BLaER1 treated with 17β-estradiol and CSF1 and Interleukin-3, amounts not matched to agents 10 nM and 100 nM (cell line): ENCODE data around the gene GGCT.
A peak's percentile ranks its signal among the peaks of the same experiment; 100 is the strongest.

ENCODE experiments used
- H3K27ac ChIP-seq, 11 experiments: shearing (Covaris generic); formaldehyde crosslinking; 2 replicates each; pipeline ENCODE4 v1.8.1; 2022
- H3K27me3 ChIP-seq, 11 experiments: shearing (Covaris generic); formaldehyde crosslinking; 2 replicates each; pipeline ENCODE4 v1.8.1; 2022
- H3K36me3 ChIP-seq, 11 experiments: shearing (Covaris generic); formaldehyde crosslinking; 2 replicates each; pipeline ENCODE4 v1.8.1; 2022
- H3K4me1 ChIP-seq, 10 experiments: shearing (Covaris generic); formaldehyde crosslinking; 2 replicates each; pipeline ENCODE4 v1.8.1; 2022
- H3K4me2 ChIP-seq, 11 experiments: shearing (Covaris generic); formaldehyde crosslinking; 2 replicates each; pipeline ENCODE4 v1.8.1; 2022
- H3K4me3 ChIP-seq, 10 experiments: shearing (Covaris generic); formaldehyde crosslinking; 2 replicates each; pipeline ENCODE4 v1.8.1; 2022
- H3K9ac ChIP-seq, 11 experiments: shearing (Covaris generic); formaldehyde crosslinking; 2 replicates each; pipeline ENCODE4 v1.8.1; 2022
- H3K9me3 ChIP-seq, 11 experiments: shearing (Covaris generic); formaldehyde crosslinking; replicated peaks in 1 of 11; 2 replicates each; pipeline ENCODE4 v1.8.1; 2022
- H4K20me1 ChIP-seq, 11 experiments: shearing (Covaris generic); formaldehyde crosslinking; 2 replicates each; pipeline ENCODE4 v1.8.1; 2022
- Cebpa-rat ChIP-seq, 11 experiments: shearing (Covaris generic); IDR thresholded peaks; 2 replicates each; pipeline ENCODE4 v1.8.1; 2022

GGCT gene

DNA sequence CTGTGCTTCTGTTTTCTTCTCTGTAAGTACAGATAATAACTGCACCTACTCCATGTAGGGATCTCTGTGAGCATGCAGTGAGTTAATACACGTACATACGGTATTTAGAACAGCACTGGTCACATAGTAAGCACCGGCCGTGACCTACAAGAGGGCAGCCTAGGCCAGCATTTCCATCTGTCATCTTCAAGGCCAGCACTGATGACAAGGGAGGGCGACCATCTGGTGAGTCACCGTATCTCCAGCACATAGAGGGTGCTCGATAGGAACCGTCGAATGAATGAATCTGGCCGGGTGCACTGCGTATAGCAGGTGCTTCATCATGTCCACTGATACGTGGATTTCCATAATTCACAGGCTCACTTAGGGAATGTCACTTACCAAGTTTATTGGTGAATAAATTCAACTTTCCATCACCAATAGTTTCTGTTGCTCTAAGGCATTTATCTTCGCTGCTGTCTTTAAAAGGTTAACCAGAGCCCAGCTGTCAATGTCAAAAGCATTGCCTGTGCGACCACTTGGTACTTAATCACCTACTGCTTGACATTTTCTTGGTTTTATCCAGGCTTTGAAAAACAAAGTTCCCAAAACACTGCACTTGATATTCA, 34.4 kb downstream of the GGCT start:
- Histone ChIP-seq H3K4me1 (peaks cover 73 to 90% (median 85%) of the 10 kb centered on the region in 10 experiments), H3K36me3 (peaks cover 0 to 14% (median 0%) of the 10 kb centered on the region in 11 experiments; a peak in 3 of 22 replicates), H3K4me2 (peak overlapping the region in 10 of 11 experiments; percentile 31 to 75 (median 62); a peak in 19 of 22 replicates), H3K4me3 (no peak overlapping the region), H3K27ac (no peak overlapping the region), H3K9me3 (peaks cover 0 to 8% (median 0%) of the 10 kb centered on the region in 11 experiments; a peak in 1 of 22 replicates), H4K20me1 (peaks cover 0 to 23% (median 11%) of the 10 kb centered on the region in 11 experiments; a peak in 13 of 22 replicates), H3K9ac (no peak overlapping the region; a peak in 1 of 22 replicates), H3K27me3 (no peaks in the 10 kb centered on the region)
- no peak for TF ChIP-seq Cebpa-rat (IDR thresholded peaks at IDR 0.05)

DNA sequence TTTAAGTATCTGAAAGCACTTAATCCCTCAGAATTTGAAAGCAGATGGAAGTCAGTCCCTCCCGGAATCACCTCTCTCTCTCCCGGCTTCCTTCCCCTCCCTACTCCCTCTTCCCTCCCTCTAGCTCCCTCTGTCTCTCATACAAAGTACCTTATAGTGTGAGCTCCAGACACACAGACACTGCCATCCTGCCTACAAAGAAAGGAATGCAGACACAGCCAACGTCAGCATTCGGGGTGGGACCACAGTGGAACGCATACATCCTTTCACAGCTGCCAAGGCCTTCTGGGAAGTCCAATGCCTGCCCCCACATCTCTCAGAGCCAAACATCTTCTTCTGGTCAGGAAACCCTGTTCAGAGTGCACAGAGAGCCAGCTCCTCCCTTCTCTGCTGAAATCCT, 35.3 kb downstream of the GGCT start:
- H3K27me3 ChIP-seq = no peaks in the 10 kb centered on the region
- no peak for TF ChIP-seq Cebpa-rat (IDR thresholded peaks at IDR 0.05)
- no peak overlapping the region for H3K27ac ChIP-seq
- H4K20me1 ChIP-seq = peaks cover 0 to 32% (median 19%) of the 10 kb centered on the region in 11 experiments; a peak in 15 of 22 replicates
- H3K36me3 ChIP-seq = peaks cover 0 to 14% (median 0%) of the 10 kb centered on the region in 11 experiments; a peak in 3 of 22 replicates
- no peak overlapping the region for H3K4me2 ChIP-seq
- no peak overlapping the region for H3K9ac ChIP-seq
- H3K9me3 ChIP-seq = peaks cover 0 to 8% (median 0%) of the 10 kb centered on the region in 11 experiments; a peak in 1 of 22 replicates
- no peak overlapping the region for H3K4me3 ChIP-seq
- peaks cover 73 to 90% (median 85%) of the 10 kb centered on the region in 10 experiments for H3K4me1 ChIP-seq

DNA sequence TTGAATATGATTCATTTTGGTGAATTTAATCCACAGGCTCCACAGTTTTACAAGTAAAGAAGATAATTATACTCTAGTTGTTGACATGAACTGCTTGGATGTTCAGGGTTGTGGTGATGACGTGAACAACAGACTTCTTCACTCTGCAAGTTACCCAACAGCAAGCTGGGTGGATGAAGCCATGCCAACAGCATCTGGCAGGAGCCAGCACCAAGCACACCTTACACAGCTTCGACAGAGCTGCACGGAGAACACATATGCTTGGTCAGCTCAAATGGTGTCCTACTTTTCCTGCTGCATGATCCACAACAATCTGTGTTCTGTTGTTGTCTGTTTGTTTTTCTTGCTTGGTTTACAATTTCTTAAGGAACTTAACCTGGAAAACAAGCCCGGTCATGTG, 35.8 kb downstream of the GGCT start:
- no peaks in the 10 kb centered on the region for H3K27me3 ChIP-seq
- peak overlapping the region in 8 of 11 experiments; percentile 31 to 97 (median 64); a peak in 11 of 22 replicates for H3K4me2 ChIP-seq
- H3K4me3 ChIP-seq = no peak overlapping the region
- H3K4me1 ChIP-seq = peaks cover 76 to 90% (median 85%) of the 10 kb centered on the region in 10 experiments
- H3K36me3 ChIP-seq = peaks cover 0 to 14% (median 0%) of the 10 kb centered on the region in 11 experiments; a peak in 3 of 22 replicates
- H4K20me1 ChIP-seq = peaks cover 0 to 37% (median 23%) of the 10 kb centered on the region in 11 experiments; a peak in 18 of 22 replicates
- no peak for TF ChIP-seq Cebpa-rat (IDR thresholded peaks at IDR 0.05)
- H3K9ac ChIP-seq = no peak overlapping the region
- no peak overlapping the region; a peak in 1 of 22 replicates for H3K27ac ChIP-seq
- peaks cover 0 to 8% (median 0%) of the 10 kb centered on the region in 11 experiments; a peak in 1 of 22 replicates for H3K9me3 ChIP-seq

DNA sequence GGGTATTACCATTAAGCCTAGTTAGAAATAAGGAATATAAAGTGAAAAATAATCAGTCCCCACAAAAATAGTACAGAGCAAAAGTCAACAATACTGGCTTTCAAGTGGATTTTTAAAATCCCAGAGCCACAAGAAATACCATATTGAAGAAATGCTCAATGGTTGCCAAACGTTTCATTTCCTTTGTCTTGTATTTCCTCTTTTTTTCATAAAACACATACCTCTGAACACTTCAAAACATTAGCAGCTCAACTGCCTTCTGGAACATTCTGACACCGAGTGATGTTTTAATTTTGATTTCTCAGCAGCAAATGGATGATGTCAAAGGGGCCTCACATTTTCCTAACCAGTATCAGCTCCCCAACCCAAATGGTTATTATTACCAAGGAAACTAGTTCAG, 36.6 kb downstream of the GGCT start:
- peaks cover 76 to 90% (median 87%) of the 10 kb centered on the region in 10 experiments for H3K4me1 ChIP-seq
- peaks cover 0 to 7% (median 0%) of the 10 kb centered on the region in 11 experiments; a peak in 1 of 22 replicates for H3K9me3 ChIP-seq
- peak overlapping the region in 5 of 11 experiments; percentile 4 to 49 (median 18); a peak in 6 of 22 replicates for H3K27ac ChIP-seq
- H3K4me2 ChIP-seq = peak overlapping the region; percentile 21 to 97 (median 67); a peak in 21 of 22 replicates
- H3K36me3 ChIP-seq = peaks cover 0 to 14% (median 0%) of the 10 kb centered on the region in 11 experiments; a peak in 2 of 22 replicates
- H3K27me3 ChIP-seq = no peaks in the 10 kb centered on the region
- no peak overlapping the region for H3K9ac ChIP-seq
- peaks cover 0 to 44% (median 27%) of the 10 kb centered on the region in 11 experiments; a peak in 18 of 22 replicates for H4K20me1 ChIP-seq
- TF ChIP-seq Cebpa-rat (IDR thresholded peaks at IDR 0.05) = no peak
- no peak overlapping the region for H3K4me3 ChIP-seq

GRCh38 chr7:30467271-30467670, 37.4 kb downstream of the GGCT start:
- H3K36me3 ChIP-seq = peaks cover 0 to 6% (median 0%) of the 10 kb centered on the region in 11 experiments; a peak in 2 of 22 replicates

DNA sequence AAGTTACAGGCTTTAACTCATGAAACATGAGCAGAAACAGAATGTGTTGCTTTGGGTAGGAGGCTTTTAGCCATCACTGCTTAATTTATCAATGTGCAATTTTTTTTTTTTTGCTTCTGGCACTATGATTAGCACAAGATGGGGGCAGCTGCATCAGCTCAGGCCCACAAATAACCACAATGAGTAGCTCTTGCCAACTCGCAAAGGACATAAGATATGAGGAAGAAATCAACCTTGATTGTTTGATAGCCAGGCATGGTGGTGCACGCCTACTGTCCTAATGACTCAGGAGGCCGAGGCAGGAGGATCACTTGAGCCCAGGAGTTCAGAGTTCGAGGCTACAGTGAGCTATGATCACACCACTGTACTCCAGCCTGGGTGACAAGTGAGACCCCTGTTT, 38.4 kb downstream of the GGCT start:
- H3K9me3 ChIP-seq = no peaks in the 10 kb centered on the region
- no peak for TF ChIP-seq Cebpa-rat (IDR thresholded peaks at IDR 0.05)
- H3K4me1 ChIP-seq = peaks cover 83 to 90% (median 88%) of the 10 kb centered on the region in 10 experiments
- peaks cover 0 to 46% (median 26%) of the 10 kb centered on the region in 11 experiments; a peak in 18 of 22 replicates for H4K20me1 ChIP-seq
- H3K4me2 ChIP-seq = peak overlapping the region; percentile 73 to 97 (median 91); a peak in 21 of 22 replicates
- H3K27ac ChIP-seq = no peak overlapping the region
- H3K9ac ChIP-seq = no peak overlapping the region
- no peak overlapping the region for H3K4me3 ChIP-seq
- no peaks in the 10 kb centered on the region for H3K27me3 ChIP-seq
- H3K36me3 ChIP-seq = peaks cover 0 to 6% (median 0%) of the 10 kb centered on the region in 11 experiments; a peak in 2 of 22 replicates

More at GRCh38 chr7:30467271-30467670, 37.4 kb downstream of the GGCT start:
- no peak overlapping the region for H3K27ac ChIP-seq
- no peak for TF ChIP-seq Cebpa-rat (IDR thresholded peaks at IDR 0.05)
- H4K20me1 ChIP-seq = peaks cover 0 to 51% (median 27%) of the 10 kb centered on the region in 11 experiments; a peak in 18 of 22 replicates
- no peak overlapping the region for H3K9ac ChIP-seq
- no peaks in the 10 kb centered on the region for H3K27me3 ChIP-seq
- no peak overlapping the region for H3K4me3 ChIP-seq
- peak overlapping the region in 10 of 11 experiments; percentile 3 to 97 (median 76); a peak in 14 of 22 replicates for H3K4me2 ChIP-seq
- H3K4me1 ChIP-seq = peaks cover 83 to 90% (median 88%) of the 10 kb centered on the region in 10 experiments
- H3K9me3 ChIP-seq = no peaks in the 10 kb centered on the region

DNA sequence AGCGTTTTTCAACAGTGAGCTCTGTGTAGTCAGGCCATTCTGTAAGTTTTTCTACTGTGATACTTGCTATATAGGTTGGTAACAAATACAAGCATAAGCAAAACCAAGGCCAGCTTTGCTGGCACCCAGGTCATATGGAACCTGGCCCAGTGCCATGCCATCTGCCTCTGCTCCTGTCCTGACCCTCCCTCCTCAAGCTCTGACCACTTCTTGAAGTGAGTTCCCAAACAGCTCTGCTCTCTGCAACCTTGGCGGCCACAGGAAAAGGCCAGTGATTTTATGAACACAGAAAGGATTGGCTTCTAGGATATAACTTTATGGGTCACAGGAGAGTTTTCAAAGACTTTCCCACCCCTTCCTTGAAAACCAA, 38.8 kb downstream of the GGCT start:
- Histone ChIP-seq H4K20me1 (peaks cover 0 to 46% (median 22%) of the 10 kb centered on the region in 11 experiments; a peak in 18 of 22 replicates), H3K9me3 (no peaks in the 10 kb centered on the region), H3K9ac (no peak overlapping the region), H3K36me3 (peaks cover 0 to 6% (median 0%) of the 10 kb centered on the region in 11 experiments; a peak in 2 of 22 replicates), H3K4me2 (peak overlapping the region; percentile 73 to 97 (median 91); a peak in 21 of 22 replicates), H3K27me3 (no peaks in the 10 kb centered on the region; a peak in 1 of 22 replicates), H3K4me3 (no peak overlapping the region), H3K4me1 (peaks cover 83 to 90% (median 88%) of the 10 kb centered on the region in 10 experiments), H3K27ac (no peak overlapping the region)
- TF ChIP-seq Cebpa-rat (IDR thresholded peaks at IDR 0.05) = no peak

DNA sequence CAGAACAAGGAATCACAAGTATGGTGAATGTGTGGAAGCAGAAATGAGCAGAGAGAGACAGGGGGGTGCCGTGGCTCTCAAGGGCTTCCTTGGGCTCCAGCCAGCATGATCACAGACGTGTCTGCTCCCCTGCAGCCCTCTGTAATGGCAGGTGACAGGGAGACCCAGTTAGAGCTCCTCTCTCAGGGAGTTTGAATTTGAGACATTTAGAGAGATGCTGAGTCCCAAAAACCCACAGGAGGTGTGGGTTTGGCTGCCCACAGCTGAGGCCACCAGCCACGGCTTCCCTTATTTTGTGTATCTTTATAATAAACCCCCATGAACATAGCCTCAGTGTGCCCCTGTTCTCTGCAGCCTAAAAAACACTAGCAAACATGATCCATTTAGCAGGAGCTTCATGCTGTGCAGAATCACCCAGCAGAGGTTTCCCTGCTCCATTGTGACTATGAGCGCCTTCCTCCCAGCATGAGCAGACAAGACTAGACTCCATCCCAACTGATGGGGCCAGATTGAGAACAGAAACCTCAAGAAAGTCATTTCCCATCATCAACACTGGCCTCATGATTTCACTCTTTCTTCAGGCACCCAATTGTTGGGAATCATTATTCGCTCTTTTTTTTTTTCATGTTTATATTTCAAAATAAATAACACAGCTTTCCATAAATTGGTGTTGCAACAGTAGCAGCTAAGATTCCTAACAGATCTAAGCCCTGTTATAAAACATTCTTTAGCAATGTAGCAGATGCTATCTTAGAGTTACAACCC, 39.4 kb downstream of the GGCT start:
- peaks cover 0 to 6% (median 0%) of the 10 kb centered on the region in 11 experiments; a peak in 2 of 22 replicates for H3K36me3 ChIP-seq
- no peak overlapping the region for H3K4me3 ChIP-seq
- peak overlapping the region in 3 of 11 experiments; percentile 13 to 43 (median 19); a peak in 1 of 22 replicates for H3K27ac ChIP-seq
- H3K4me1 ChIP-seq = peaks cover 83 to 90% (median 88%) of the 10 kb centered on the region in 10 experiments
- H3K27me3 ChIP-seq = peaks cover 0 to 4% (median 0%) of the 10 kb centered on the region in 11 experiments; a peak in 1 of 22 replicates
- H3K4me2 ChIP-seq = peak overlapping the region; percentile 73 to 97 (median 91)
- no peaks in the 10 kb centered on the region for H3K9me3 ChIP-seq
- TF ChIP-seq Cebpa-rat (IDR thresholded peaks at IDR 0.05) = no peak
- H4K20me1 ChIP-seq = peaks cover 0 to 50% (median 24%) of the 10 kb centered on the region in 11 experiments; a peak in 18 of 22 replicates
- 0 out of 22 replicates have a peak overlapping the region, but pooled peaks of 1 of the 11 experiments have one; percentile 13 for H3K9ac ChIP-seq
